ENCODE results near the gene PRPF40B. TPM values are rescaled to one million over a fixed set of nuclear protein-coding genes. Genes with fewer than 3 reads are reported as not detected.

PRPF40B gene
- total and polyA plus RNA-seq, 9 of the 15 experiments (the other 6 are each of a cell fraction or from before 2014, with no cell fraction given) = 0.55 to 10.6 (median 4.8) TPM

- no peaks in the 10 kb centered on the region for H3K9me3 ChIP-seq (replicated peaks; ENCODE audit: control insufficient read depth, insufficient read depth, low read depth, low read length)
- no peak overlapping the region for H3K4me3 ChIP-seq
- no peak overlapping the region for H2AFZ ChIP-seq (ENCODE audit: low read depth, low read length)
- no peaks in the 10 kb centered on the region; the same call in 1 of the 2 replicates for H4K20me1 ChIP-seq (replicated peaks; ENCODE audit: control insufficient read depth, insufficient read depth, low read length)
- H3K36me3 ChIP-seq (ENCODE audit: control insufficient read depth, insufficient read depth, low read length) = peaks cover 2% of the 10 kb centered on the region; the same call in 1 of the 3 replicates
- intact Hi-C loops (cut with micrococcal nuclease) = no loop called here
- CTCF ChIA-PET (ENCODE audit: low intra/inter-chr PET ratio) = no interaction called here
- in situ Hi-C loops (cut with MboI) = no loop called here
- 80% methylated on average over 5 of the region's 5 CpGs for WGBS (ENCODE audit: insufficient coverage, low coverage, missing lambda C conversion rate)
- no peak for DNase-seq (ENCODE audit: extremely low read depth in 1 of 4, low spot score in 3 of 4)
- H3K9ac ChIP-seq (ENCODE audit: insufficient read depth in 1 of 2, low read depth in 2 of 2, low read length in 2 of 2) = no peak overlapping the region
- no peak for ATAC-seq
- BruUV-seq (replicated peaks) = no TSS peak
- H3K4me2 ChIP-seq (ENCODE audit: insufficient read depth, low read length) = no peak overlapping the region
- H3K9me1 ChIP-seq (ENCODE audit: control insufficient read depth, insufficient read depth, low read length) = no peaks in the 10 kb centered on the region
- no peak for FAIRE-seq
- H3K27me3 ChIP-seq (ENCODE audit: control insufficient read depth in 2 of 2, insufficient read depth in 2 of 2, low read length in 2 of 2) = no peaks in the 10 kb centered on the region
- POLR2A ChIA-PET = interaction anchor here (0.7 to 2.9 kb wide), 5 partner anchors 11 to 86 kb away, joined by 3 to 9 read pairs (median 4); partner anchors contain the start of gene TMBIM6
- H3K79me2 ChIP-seq (ENCODE audit: control insufficient read depth, insufficient read depth, low read length) = no peaks in the 10 kb centered on the region
- TF ChIP-seq PREB (CRISPR knock-in tag; IDR thresholded peaks at IDR 0.05) (no peak), NFYB (IDR thresholded peaks at IDR 0.05; ENCODE audit: extremely low read depth, insufficient read length) (no peak), ZNF584 (CRISPR knock-in tag; IDR thresholded peaks at IDR 0.05; ENCODE audit: low read depth) (no peak), PRPF4 (IDR thresholded peaks at IDR 0.05; ENCODE audit: insufficient read depth, low read depth, low read length, poor library complexity, severe bottlenecking) (no peak), ZBTB1 (CRISPR knock-in tag; IDR thresholded peaks at IDR 0.05; ENCODE audit: borderline replicate concordance, low read depth) (no peak), ZNF511 (CRISPR knock-in tag; IDR thresholded peaks at IDR 0.05) (no peak), ZNF780A (CRISPR knock-in tag; IDR thresholded peaks at IDR 0.05) (no peak), ZNF589 (CRISPR knock-in tag; IDR thresholded peaks at IDR 0.05; ENCODE audit: low read depth) (no peak), HDAC2 (IDR thresholded peaks at IDR 0.05) (no peak), ETV1 (tag; conservative IDR thresholded peaks at IDR 0.05; ENCODE audit: low read depth) (no peak), ZNF316 (IDR thresholded peaks at IDR 0.05) (no peak), ZSCAN29 (IDR thresholded peaks at IDR 0.05) (no peak), ZNF280A (IDR thresholded peaks at IDR 0.05; ENCODE audit: low read depth, partially characterized antibody) (no peak), POLR2H (tag; IDR thresholded peaks at IDR 0.05; ENCODE audit: low read depth) (no peak), PHF20 (IDR thresholded peaks at IDR 0.05; ENCODE audit: partially characterized antibody) (no peak)
- H3K27ac ChIP-seq (ENCODE audit: extremely low read depth, low read depth, low read length) = no peak overlapping the region
- H3K4me1 ChIP-seq (replicated peaks in 1 of 2; ENCODE audit: control insufficient read depth in 2 of 2, insufficient read depth in 2 of 2, low read length in 2 of 2) = no peaks in the 10 kb centered on the region
Observed at GRCh38 chr12:49654715-49655114, 31.4 kb downstream of the PRPF40B start.

All from K562 (cell line).